Heart right ventricle (tissue), 16 donors: Measurements from ENCODE around the gene TLR8. TPM values are rescaled to one million over a fixed set of nuclear protein-coding genes. Genes with fewer than 3 reads are reported as not detected.

Experiments used
- ATAC-seq, 8 donors: fragments of 200-7000 bp; cut with Tn5 transposase; one replicate each; pipeline ENCODE4 v1.9.1; 2020; ENCODE audit warnings: mild to moderate bottlenecking in 8 of 8, moderate library complexity in 8 of 8, moderate number of reproducible peaks in 1 of 8
- DNase-seq, 2 donors: peaks; one replicate each; pipeline ENCODE4 v3.0.0-alpha.2; 2020
- H3K27ac ChIP-seq, 10 donors: fragments of 200-600 bp; sonication (generic) in 2 of 10; one replicate each; pipeline versions ENCODE4 v1.5.0 to v1.8.0; 2020 to 2022; ENCODE audit warnings: mild to moderate bottlenecking in 3 of 10
- H3K27me3 ChIP-seq, 7 donors: fragments of 200-600 bp; one replicate each; pipeline ENCODE4 v1.8.0; 2021 to 2022; ENCODE audit warnings: mild to moderate bottlenecking in 2 of 7
- H3K36me3 ChIP-seq, 9 donors: fragments of 200-600 bp; sonication (generic) in 1 of 9; one replicate each; pipeline versions ENCODE4 v1.5.0 to v1.8.0; 2020 to 2022; ENCODE audit warnings: mild to moderate bottlenecking in 2 of 9
- H3K4me1 ChIP-seq, 9 donors: fragments of 200-600 bp; sonication (generic) in 1 of 9; one replicate each; pipeline versions ENCODE4 v1.5.0 to v1.8.0; 2020 to 2022; ENCODE audit warnings: mild to moderate bottlenecking in 4 of 9
- H3K4me3 ChIP-seq, 10 donors: fragments of 200-600 bp; sonication (generic) in 2 of 10; one replicate each; pipeline versions ENCODE4 v1.5.0 to v1.8.0; 2020 to 2022; ENCODE audit warnings: mild to moderate bottlenecking in 7 of 10, moderate library complexity in 2 of 10
- H3K9me3 ChIP-seq, 11 donors: fragments of 200-600 bp in 10 of 11; sonication (generic) in 2 of 11; one replicate each; pipeline versions ENCODE4 v1.5.0 to v1.8.0; 2013 to 2022; ENCODE audit warnings: mild to moderate bottlenecking in 2 of 11, control low read depth in 1 of 11, moderate library complexity in 1 of 11
- CTCF ChIP-seq, 9 donors: fragments of 200-600 bp; sonication (generic) in 2 of 9; IDR thresholded peaks; one replicate each; pipeline versions ENCODE4 v1.5.0 to v1.8.0; 2021 to 2022; ENCODE audit warnings: antibody characterized with exemption in 9 of 9, mild to moderate bottlenecking in 5 of 9, moderate library complexity in 1 of 9
- WGBS, 2 donors: extraction: QIAGEN DNeasy Blood & Tissue Kit; methylation state at CpG; one replicate each; pipeline ENCODE4 v1.1.7; 2013; ENCODE audit warnings: inconsistent platforms in 1 of 2; 5-methylcytosine and 5-hydroxymethylcytosine counted together
- intact Hi-C, 10 donors: fragments of 100-400 bp; cut with DNase I; formaldehyde crosslinking; loops; one replicate each; pipeline versions ENCODE4 v1.11.1 to v1.14.2; 2022
- polyA plus RNA-seq, 2 donors: library from polyadenylated mRNA; stranded (reverse); fragments of 200-250 nt; gene quantifications; one replicate each; pipeline ENCODE4 v1.2.3, GENCODE V29; 2013
- total RNA-seq, 10 donors: library from RNA; stranded (reverse); fragmentation: NEBNext Ultra II Directional in 3 of 10; extraction: Animal tissue kit (Norgen Biotek cat#: 25700) in 3 of 10; gene quantifications; one replicate each; pipeline versions ENCODE4 v1.2.1 to v1.2.4, GENCODE V29; 2021 to 2023
- donor health status: Arrhythmogenic right ventricular cardiomyopathy.
- donor health status: ischemic (EF 13 %, LVEDD 7.1; RV severe dilation, severe dysfunction).
- donor health status: healthy with polysubstance abuse.
- donor health status: DM: no; HTN: yes; CAD: no.
- donor health status: DM: no; HTN: no; CAD: no.
- donor health status: ischemic (EF 25% LVEDD 6.9; RV normal size, moderate dysfunction).
- donor health status: ischemic (EF 25% LVEDD 5.7; RV mildly dilated, moderate dysfunction).
- donor health status: healthy.
- donor health status: DM: yes; HTN: yes; CAD: no.
- donor health status: Ischemic cardiomyopathy.
- donor health status: ischemic (EF 35%, LVEDD 5.7; RV mildly dilated, moderate dysfunction).
- donor health status: nonischemic (EF 11% LVEDD 7.7; RV severe dilation, severe dysfunction).
- donor health status: DM: yes; HTN: yes; CAD: no.
- donor health status: PGD.
- donor health status: ischemic (EF 29% LVEDD 5.4; RV normal size, mild dysfunction).
- donor health status: nonischemic (EF 23%, LVEDD 6.1; RV moderate dilation, normal function).

The TLR8 gene
- total and polyA plus RNA-seq, 12 donors, result 0.07 to 6.9 (median 0.50) TPM

GRCh38 chrX:12877386-12877785, 29.0 kb upstream of the TLR8 start:
- intact Hi-C loops, result no loop called here
- DNase-seq (no peak), ATAC-seq (no peak)
- Histone ChIP-seq H3K27me3 (peaks cover 0 to 45% (median 0%) of the 10 kb centered on the region in 7 donors), H3K9me3 (no peaks in the 10 kb centered on the region), H3K36me3 (no peaks in the 10 kb centered on the region), H3K4me1 (peaks cover 0 to 2% (median 0%) of the 10 kb centered on the region in 9 donors), H3K27ac (no peak overlapping the region), H3K4me3 (no peak overlapping the region)
- WGBS, 2 donors, result 41 to 51% methylated on average over 8 of the region's 8 CpGs
- TF ChIP-seq CTCF (IDR thresholded peaks at IDR 0.05), result no peak

GRCh38 chrX:12878536-12878935, 27.9 kb upstream of the TLR8 start:
- peaks cover 0 to 56% (median 0%) of the 10 kb centered on the region in 7 donors for H3K27me3 ChIP-seq
- H3K9me3 ChIP-seq, result no peaks in the 10 kb centered on the region
- WGBS, 2 donors, result 78 to 85% methylated on average over 1 of the region's 1 CpG
- intact Hi-C loops, result no loop called here
- no peak overlapping the region for H3K27ac ChIP-seq
- H3K36me3 ChIP-seq, result no peaks in the 10 kb centered on the region
- H3K4me1 ChIP-seq, result peaks cover 0 to 2% (median 0%) of the 10 kb centered on the region in 9 donors
- no peak for ATAC-seq
- DNase-seq, result no peak
- no peak for TF ChIP-seq CTCF (IDR thresholded peaks at IDR 0.05)
- no peak overlapping the region for H3K4me3 ChIP-seq

GRCh38 chrX:12881914-12882313, 24.5 kb upstream of the TLR8 start:
- H3K4me3 ChIP-seq, result no peak overlapping the region
- no peaks in the 10 kb centered on the region for H3K9me3 ChIP-seq
- H3K4me1 ChIP-seq, result no peaks in the 10 kb centered on the region
- H3K27ac ChIP-seq, result no peak overlapping the region
- no peak for ATAC-seq
- intact Hi-C loops, result no loop called here
- H3K27me3 ChIP-seq, result peaks cover 0 to 70% (median 0%) of the 10 kb centered on the region in 7 donors
- H3K36me3 ChIP-seq, result no peaks in the 10 kb centered on the region
- WGBS, 2 donors, result 84 to 90% methylated on average over 2 of the region's 2 CpGs
- no peak for DNase-seq
- no peak for TF ChIP-seq CTCF (IDR thresholded peaks at IDR 0.05)

GRCh38 chrX:12885508-12885907, 20.9 kb upstream of the TLR8 start:
- no peak for ATAC-seq
- Histone ChIP-seq H3K27me3 (peaks cover 0 to 83% (median 0%) of the 10 kb centered on the region in 7 donors), H3K9me3 (no peaks in the 10 kb centered on the region), H3K27ac (no peak overlapping the region), H3K36me3 (no peaks in the 10 kb centered on the region), H3K4me3 (no peak overlapping the region), H3K4me1 (peaks cover 0 to under 1% (median 0%) of the 10 kb centered on the region in 9 donors)
- no peak for DNase-seq
- TF ChIP-seq CTCF (IDR thresholded peaks at IDR 0.05), result no peak
- intact Hi-C loops, result no loop called here
- 66 to 68% methylated on average over 5 of the region's 5 CpGs for WGBS, 2 donors
